NCI-H226 (cell line): ENCODE data around the gene SPATC1L.
"Not testable (repeated sequence)": the region's sequence is repeated elsewhere in the genome, so short reads cannot be mapped to it uniquely, and the experiment has no call there.

Experiments used
- DNase-seq: peaks from one replicate; pipeline ENCODE4 v3.0.0-alpha.2; 2015

SPATC1L gene

GRCh38 chr21:46183910-46184624, at the start of gene SPATC1L:
TSS of gene SPATC1L (minus strand) at chr21:46184459. CDS start at chr21:46182816, 1,643 bp downstream.
- DNase-seq = peak; percentile 12

- no peak for DNase-seq
Observed at GRCh38 chr21:46229923-46230260, 45.6 kb upstream of the SPATC1L start.

- no peak for DNase-seq
Observed at GRCh38 chr21:46229133-46229922, 45.1 kb upstream of the SPATC1L start.

GRCh38 chr21:46228345-46229051, 44.2 kb upstream of the SPATC1L start, which contains the start of gene LSS:
TSS of gene LSS (minus strand) at chr21:46228774. CDS start at chr21:46228745, 29 bp downstream.
- DNase-seq = peak; percentile 95

GRCh38 chr21:46227811-46228344, 43.6 kb upstream of the SPATC1L start:
- DNase-seq = no peak

- DNase-seq = peak; percentile 54
Observed at GRCh38 chr21:46226920-46227599, 42.8 kb upstream of the SPATC1L start.

- DNase-seq = no peak
Observed at GRCh38 chr21:46226146-46226545, 41.9 kb upstream of the SPATC1L start.

- not testable (repeated sequence) for DNase-seq
Observed at GRCh38 chr21:46223661-46224060, 39.4 kb upstream of the SPATC1L start.

GRCh38 chr21:46223217-46223616, 39.0 kb upstream of the SPATC1L start:
- no peak for DNase-seq

GRCh38 chr21:46222436-46223116, 38.3 kb upstream of the SPATC1L start:
- DNase-seq = no peak

- no peak for DNase-seq
Observed at GRCh38 chr21:46221664-46222435, 37.6 kb upstream of the SPATC1L start.

GRCh38 chr21:46220847-46221246, 36.6 kb upstream of the SPATC1L start:
- no peak for DNase-seq

GRCh38 chr21:46220275-46220810, 36.1 kb upstream of the SPATC1L start:
- no peak for DNase-seq

- no peak for DNase-seq
Observed at GRCh38 chr21:46219591-46220239, 35.5 kb upstream of the SPATC1L start.

GRCh38 chr21:46218906-46219590, 34.8 kb upstream of the SPATC1L start:
- no peak for DNase-seq

GRCh38 chr21:46217511-46218196, 33.4 kb upstream of the SPATC1L start:
- no peak for DNase-seq

GRCh38 chr21:46216132-46216747, 32.0 kb upstream of the SPATC1L start:
- no peak for DNase-seq

- no peak for DNase-seq
Observed at GRCh38 chr21:46215436-46216131, 31.3 kb upstream of the SPATC1L start.
